Activated CD8-positive, alpha-beta memory T cell treated with anti-CD3 and anti-CD28 coated beads, Interleukin-2, amount 50 U/mL, for 1 hour (primary cell): ENCODE data around the gene GLCCI1.
"Not testable (repeated sequence)": the region's sequence is repeated elsewhere in the genome, so short reads cannot be mapped to it uniquely, and the experiment has no call there.

Experiments
- DNase-seq: peaks from one replicate; pipeline ENCODE4 v3.0.0-alpha.2; 2020; ENCODE audit errors: extremely low read depth

GLCCI1 gene

GRCh38 chr7:8051373-8051772 lies 82.8 kb downstream of the GLCCI1 start:
- no peak for DNase-seq

GRCh38 chr7:8051998-8052397 lies 83.4 kb downstream of the GLCCI1 start:
- no peak for DNase-seq

GRCh38 chr7:8052824-8053223 lies 84.2 kb downstream of the GLCCI1 start:
- DNase-seq: no peak

- DNase-seq: no peak
These were observed 87.8 kb downstream of the GLCCI1 start for GRCh38 chr7:8056439-8056838.

- no peak for DNase-seq
These were observed 89.0 kb downstream of the GLCCI1 start for GRCh38 chr7:8057566-8057965.

- no peak for DNase-seq
These were observed 89.7 kb downstream of the GLCCI1 start for GRCh38 chr7:8058322-8058721.

- no peak for DNase-seq
These were observed 90.3 kb downstream of the GLCCI1 start for GRCh38 chr7:8058852-8059251.

- no peak for DNase-seq
These were observed 91.6 kb downstream of the GLCCI1 start for GRCh38 chr7:8060241-8060640.

GRCh38 chr7:8063300-8063699 lies 94.7 kb downstream of the GLCCI1 start:
- DNase-seq: not testable (repeated sequence)

GRCh38 chr7:8063706-8064297 lies 95.2 kb downstream of the GLCCI1 start:
- DNase-seq: no peak

- DNase-seq: no peak
These were observed 96.2 kb downstream of the GLCCI1 start for GRCh38 chr7:8064828-8065227.

GRCh38 chr7:8065356-8065813 lies 96.8 kb downstream of the GLCCI1 start:
- DNase-seq: no peak

- no peak for DNase-seq
These were observed 100.5 kb downstream of the GLCCI1 start for GRCh38 chr7:8068892-8069686.

GRCh38 chr7:8070451-8071180 lies 102.0 kb downstream of the GLCCI1 start:
- DNase-seq: no peak

- no peak for DNase-seq
These were observed 109.8 kb downstream of the GLCCI1 start for GRCh38 chr7:8078418-8078817.

- no peak for DNase-seq
These were observed 114.2 kb downstream of the GLCCI1 start for GRCh38 chr7:8082762-8083161.

GRCh38 chr7:8084836-8085235 lies 116.2 kb downstream of the GLCCI1 start:
- DNase-seq: no peak

- DNase-seq: no peak
These were observed 116.8 kb downstream of the GLCCI1 start for GRCh38 chr7:8085420-8085819.

- no peak for DNase-seq
These were observed 117.6 kb downstream of the GLCCI1 start for GRCh38 chr7:8086239-8086638.

- DNase-seq: no peak
These were observed 120.6 kb downstream of the GLCCI1 start for GRCh38 chr7:8089036-8089780.

GRCh38 chr7:8092140-8092539 lies 123.5 kb downstream of the GLCCI1 start:
- no peak for DNase-seq
